H9 (cell line): ENCODE data around the gene SLC24A4. TPM values are rescaled to one million over a fixed set of nuclear protein-coding genes. Genes with fewer than 3 reads are reported as not detected.

ENCODE experiments used
- DNase-seq: peaks from one replicate; pipeline ENCODE4 v3.0.0-alpha.2; 2017
- H2AFZ ChIP-seq: one replicate; pipeline ENCODE4 v1.6.1; 2013; ENCODE audit warnings: mild to moderate bottlenecking, low read length, control low read depth, moderate library complexity
- H2AK5ac ChIP-seq: 2 replicates; pipeline ENCODE4 v1.6.1; 2013; ENCODE audit warnings: low read length, control low read depth, mixed read lengths; ENCODE audit not compliant: insufficient read length
- H2BK120ac ChIP-seq: one replicate; pipeline ENCODE4 v1.6.1; 2013; ENCODE audit warnings: low read depth, mild to moderate bottlenecking, low read length, control low read depth, inconsistent platforms; ENCODE audit not compliant: poor library complexity, severe bottlenecking
- H2BK12ac ChIP-seq: 2 replicates; pipeline ENCODE4 v1.6.1; 2013; ENCODE audit warnings: low read length, control low read depth, mixed read lengths, low read depth; ENCODE audit not compliant: insufficient read length
- H2BK15ac ChIP-seq: 2 replicates; pipeline ENCODE4 v1.6.1; 2013; ENCODE audit warnings: low read depth, low read length, control low read depth
- H2BK20ac ChIP-seq: one replicate; pipeline ENCODE4 v1.6.1; 2013; ENCODE audit warnings: low read depth, mild to moderate bottlenecking, low read length, control low read depth, inconsistent platforms; ENCODE audit not compliant: poor library complexity, severe bottlenecking
- H2BK5ac ChIP-seq: 2 replicates; pipeline ENCODE4 v1.6.1; 2013; ENCODE audit warnings: low read length, control low read depth, mixed read lengths; ENCODE audit not compliant: insufficient read length
- H3K14ac ChIP-seq: 2 replicates; pipeline ENCODE4 v1.6.1; 2013; ENCODE audit warnings: low read length, control low read depth; ENCODE audit not compliant: insufficient read depth
- H3K18ac ChIP-seq: 2 replicates; pipeline ENCODE4 v1.6.1; 2013; ENCODE audit warnings: low read depth, mild to moderate bottlenecking, mixed read lengths, low read length, control low read depth; ENCODE audit not compliant: insufficient read length
- H3K23ac ChIP-seq: 2 replicates; pipeline ENCODE4 v1.6.1; 2013; ENCODE audit warnings: low read length, control low read depth, mixed read lengths, low read depth; ENCODE audit not compliant: insufficient read length
- H3K23me2 ChIP-seq: 2 replicates; pipeline ENCODE4 v1.6.1; 2013; ENCODE audit warnings: low read depth, mild to moderate bottlenecking, mixed read lengths, low read length, control low read depth; ENCODE audit not compliant: insufficient read length, poor library complexity, severe bottlenecking
- H3K27ac ChIP-seq: 2 replicates; pipeline ENCODE4 v1.5.1; 2013; ENCODE audit warnings: low read length, control low read depth, mixed read lengths, low read depth; ENCODE audit not compliant: insufficient read length
- H3K27me3 ChIP-seq: 2 replicates; pipeline ENCODE4 v1.6.1; 2013; ENCODE audit warnings: low read length, control low read depth, inconsistent platforms; ENCODE audit not compliant: insufficient read depth
- H3K4ac ChIP-seq: 2 replicates; pipeline ENCODE4 v1.6.1; 2013; ENCODE audit warnings: low read depth, mild to moderate bottlenecking, control low read depth, inconsistent platforms, low read length, moderate library complexity
- H3K4me1 ChIP-seq: 2 replicates; pipeline ENCODE4 v1.6.1; 2013; ENCODE audit warnings: low read length, control low read depth, inconsistent platforms; ENCODE audit not compliant: insufficient read depth
- H3K4me2 ChIP-seq: 2 replicates; pipeline ENCODE4 v1.6.1; 2013; ENCODE audit warnings: low read length, control low read depth, mixed read lengths; ENCODE audit not compliant: insufficient read length, insufficient read depth
- H3K56ac ChIP-seq: 2 replicates; pipeline ENCODE4 v1.6.1; 2013; ENCODE audit warnings: low read depth, mild to moderate bottlenecking, mixed read lengths, low read length, control low read depth; ENCODE audit not compliant: insufficient read length
- H3K79me1 ChIP-seq: 2 replicates; pipeline ENCODE4 v1.6.1; 2013; ENCODE audit warnings: low read depth, mild to moderate bottlenecking, moderate library complexity, low read length, control low read depth, inconsistent platforms; ENCODE audit not compliant: insufficient read depth, poor library complexity, severe bottlenecking
- H3K79me2 ChIP-seq: 2 replicates; pipeline ENCODE4 v1.6.1; 2013; ENCODE audit warnings: low read length, control low read depth, inconsistent platforms; ENCODE audit not compliant: insufficient read depth
- H3K9ac ChIP-seq: 2 replicates; pipeline ENCODE4 v1.6.1; 2013; ENCODE audit warnings: low read length, control low read depth, mixed read lengths; ENCODE audit not compliant: insufficient read length; ENCODE audit errors: extremely low read depth
- H3K9me3 ChIP-seq: one replicate; pipeline ENCODE4 v1.6.1; 2013; ENCODE audit warnings: low read depth, low read length, inconsistent platforms; ENCODE audit not compliant: control insufficient read depth
- H3T11ph ChIP-seq: one replicate; pipeline ENCODE4 v1.6.1; 2013; ENCODE audit warnings: mild to moderate bottlenecking, low read length, control low read depth, inconsistent platforms
- H4K20me1 ChIP-seq: one replicate; pipeline ENCODE4 v1.6.1; 2013; ENCODE audit not compliant: control insufficient read depth, insufficient read length, insufficient read depth
- H4K5ac ChIP-seq: 2 replicates; pipeline ENCODE4 v1.6.1; 2013; ENCODE audit warnings: low read depth, mild to moderate bottlenecking, mixed read lengths, low read length, control low read depth; ENCODE audit not compliant: insufficient read length
- H4K8ac ChIP-seq: replicated peaks from 2 replicates; pipeline ENCODE4 v1.6.1; 2013; ENCODE audit warnings: low read length, control low read depth, mixed read lengths, low read depth; ENCODE audit not compliant: insufficient read length
- H4K91ac ChIP-seq: 2 replicates; pipeline ENCODE4 v1.6.1; 2013; ENCODE audit warnings: low read depth, mild to moderate bottlenecking, moderate library complexity, mixed read lengths, low read length, control low read depth; ENCODE audit not compliant: insufficient read length
- H3K27ac Mint-ChIP-seq, 3 experiments: 2 replicates in 2 of 3; 3 replicates in 1 of 3; pipeline ENCODE4 v1.8.0; 2020 to 2021; ENCODE audit warnings: mixed read lengths in 3 of 3, mild to moderate bottlenecking in 1 of 3, moderate library complexity in 1 of 3
- H3K27me3 Mint-ChIP-seq: 2 replicates; pipeline ENCODE4 v1.8.0; 2021; ENCODE audit warnings: low read depth, mild to moderate bottlenecking, moderate library complexity, mixed read lengths
- H3K36me3 Mint-ChIP-seq, 3 experiments: 2 replicates in 2 of 3; 3 replicates in 1 of 3; pipeline ENCODE4 v1.8.0; 2020 to 2021; ENCODE audit warnings: low read depth in 3 of 3, mixed read lengths in 3 of 3; ENCODE audit not compliant: insufficient read depth in 1 of 3
- H3K4me1 Mint-ChIP-seq, 2 experiments: 2 replicates each; pipeline ENCODE4 v1.8.0; 2020; ENCODE audit warnings: mixed read lengths in 2 of 2
- H3K4me3 Mint-ChIP-seq, 2 experiments: 2 replicates in 1 of 2; 3 replicates in 1 of 2; pipeline ENCODE4 v1.8.0; 2020 to 2021; ENCODE audit warnings: mild to moderate bottlenecking in 2 of 2, mixed read lengths in 2 of 2, moderate library complexity in 1 of 2
- H3K9me3 Mint-ChIP-seq, 2 experiments: 2 replicates in 1 of 2; 3 replicates in 1 of 2; pipeline ENCODE4 v1.8.0; 2020; ENCODE audit warnings: mild to moderate bottlenecking in 2 of 2, mixed read lengths in 2 of 2, moderate library complexity in 1 of 2
- whole genome bisulfite sequencing: extraction: QIAGEN DNeasy Blood & Tissue Kit; methylation state at CpG from one replicate; pipeline ENCODE4 v1.1.7; 2013; ENCODE audit warnings: missing lambda C conversion rate, low lambda C conversion rate, mixed read lengths; ENCODE audit not compliant: insufficient read length; ENCODE audit errors: extremely low coverage; 5-methylcytosine and 5-hydroxymethylcytosine counted together
- total RNA-seq: library from RNA; stranded (reverse); gene quantifications from 2 replicates; pipeline ENCODE4 v1.2.1, GENCODE V29; 2021
- TF ChIP-seq, protein P1 (sequence below): fragments of 200-600 bp; sonication (generic); conservative IDR thresholded peaks from 3 replicates; pipeline ENCODE4 v1.8.0; 2021; ENCODE audit warnings: antibody characterized with exemption, mild to moderate bottlenecking

SLC24A4 gene
- total RNA-seq, 1 experiment from 2014 or later: 0.24 TPM

- no peak overlapping the region for H3T11ph ChIP-seq
- H3K9ac ChIP-seq: no peak overlapping the region
- TF ChIP-seq, protein P1, sequence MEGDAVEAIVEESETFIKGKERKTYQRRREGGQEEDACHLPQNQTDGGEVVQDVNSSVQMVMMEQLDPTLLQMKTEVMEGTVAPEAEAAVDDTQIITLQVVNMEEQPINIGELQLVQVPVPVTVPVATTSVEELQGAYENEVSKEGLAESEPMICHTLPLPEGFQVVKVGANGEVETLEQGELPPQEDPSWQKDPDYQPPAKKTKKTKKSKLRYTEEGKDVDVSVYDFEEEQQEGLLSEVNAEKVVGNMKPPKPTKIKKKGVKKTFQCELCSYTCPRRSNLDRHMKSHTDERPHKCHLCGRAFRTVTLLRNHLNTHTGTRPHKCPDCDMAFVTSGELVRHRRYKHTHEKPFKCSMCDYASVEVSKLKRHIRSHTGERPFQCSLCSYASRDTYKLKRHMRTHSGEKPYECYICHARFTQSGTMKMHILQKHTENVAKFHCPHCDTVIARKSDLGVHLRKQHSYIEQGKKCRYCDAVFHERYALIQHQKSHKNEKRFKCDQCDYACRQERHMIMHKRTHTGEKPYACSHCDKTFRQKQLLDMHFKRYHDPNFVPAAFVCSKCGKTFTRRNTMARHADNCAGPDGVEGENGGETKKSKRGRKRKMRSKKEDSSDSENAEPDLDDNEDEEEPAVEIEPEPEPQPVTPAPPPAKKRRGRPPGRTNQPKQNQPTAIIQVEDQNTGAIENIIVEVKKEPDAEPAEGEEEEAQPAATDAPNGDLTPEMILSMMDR: no peak
- no peaks in the 10 kb centered on the region for H4K20me1 ChIP-seq
- no peak overlapping the region for H3K23ac ChIP-seq
- no peak overlapping the region for H2BK15ac ChIP-seq
- H3K79me1 ChIP-seq: no peaks in the 10 kb centered on the region
- H4K91ac ChIP-seq: no peak overlapping the region
- no peak overlapping the region for H3K27ac Mint-ChIP-seq
- H2AFZ ChIP-seq: no peak overlapping the region
- no peak overlapping the region for H4K8ac ChIP-seq
- no peaks in the 10 kb centered on the region for H3K4me1 ChIP-seq
- no peak overlapping the region for H2BK12ac ChIP-seq
- H3K4me2 ChIP-seq: no peak overlapping the region
- no peak overlapping the region for H3K4ac ChIP-seq
- no peaks in the 10 kb centered on the region for H3K36me3 Mint-ChIP-seq
- H3K14ac ChIP-seq: no peak overlapping the region
- H3K9me3 ChIP-seq: no peaks in the 10 kb centered on the region
- peaks cover 2 to 15% of the 10 kb centered on the region in 2 experiments for H3K4me1 Mint-ChIP-seq
- H3K9me3 Mint-ChIP-seq: no peaks in the 10 kb centered on the region; a peak in 1 of 5 replicates
- no peak for DNase-seq
- no peak overlapping the region for H4K5ac ChIP-seq
- H2BK5ac ChIP-seq: no peak overlapping the region
- no peak overlapping the region for H2BK20ac ChIP-seq
- H3K27me3 Mint-ChIP-seq: peaks cover 10% of the 10 kb centered on the region
- H3K27ac ChIP-seq: no peak overlapping the region
- H3K23me2 ChIP-seq: no peaks in the 10 kb centered on the region
- no peak overlapping the region for H2AK5ac ChIP-seq
- no peak overlapping the region for H3K56ac ChIP-seq
- no peak overlapping the region for H3K18ac ChIP-seq
- no peaks in the 10 kb centered on the region for H3K79me2 ChIP-seq
- no peaks in the 10 kb centered on the region for H3K27me3 ChIP-seq
- no peak overlapping the region for H3K4me3 Mint-ChIP-seq
- no peak overlapping the region for H2BK120ac ChIP-seq
- no CpG with 5 or more reads among the region's 12 CpGs for WGBS
Measured at GRCh38 chr14:92339426-92339825, 16.5 kb downstream of the SLC24A4 start.
